ENCODE measurements around the gene SPATA31C1.
"Not testable (repeated sequence)": the region's sequence is repeated elsewhere in the genome, so short reads cannot be mapped to it uniquely, and the experiment has no call there.

Gene SPATA31C1

DNA sequence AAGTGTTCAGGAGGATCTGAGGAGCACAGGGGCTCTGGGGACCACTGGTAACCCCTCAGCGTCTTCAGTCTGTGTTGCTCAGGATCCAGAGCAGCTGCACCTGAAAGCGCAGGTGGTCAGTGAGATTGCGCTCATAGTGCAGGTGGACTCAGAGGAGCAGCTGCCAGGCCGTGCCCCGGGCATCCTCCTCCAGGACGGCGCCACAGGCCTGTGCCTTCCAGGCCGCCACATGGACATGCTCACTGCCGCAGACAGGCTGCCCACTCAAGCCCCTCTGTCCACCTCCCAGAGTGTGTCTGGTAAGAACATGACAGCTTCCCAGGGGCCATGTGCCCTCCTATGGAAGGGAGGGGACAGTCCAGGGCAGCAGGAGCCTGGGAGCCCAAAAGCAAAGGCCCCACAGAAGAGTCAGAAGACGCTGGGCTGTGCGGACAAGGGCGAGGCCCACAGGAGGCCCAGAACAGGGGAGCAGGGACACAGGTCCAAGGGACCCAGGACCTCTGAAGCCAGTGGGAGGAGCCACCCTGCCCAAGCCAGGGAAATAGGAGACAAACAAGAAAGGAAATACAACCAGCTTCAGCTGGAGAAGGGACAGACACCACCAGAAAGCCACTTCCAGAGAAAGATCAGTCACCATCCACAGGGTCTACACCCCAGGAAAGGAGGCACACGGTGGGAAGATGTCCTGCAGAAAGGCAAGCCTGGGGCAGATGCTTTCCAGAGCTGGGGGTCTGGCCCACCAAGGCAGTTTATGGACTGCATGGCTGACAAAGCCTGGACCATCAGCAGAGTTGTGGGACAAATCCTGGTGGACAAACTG is 29.9 kb upstream of the SPATA31C1 start:
- DNase-seq, result no peak

DNA sequence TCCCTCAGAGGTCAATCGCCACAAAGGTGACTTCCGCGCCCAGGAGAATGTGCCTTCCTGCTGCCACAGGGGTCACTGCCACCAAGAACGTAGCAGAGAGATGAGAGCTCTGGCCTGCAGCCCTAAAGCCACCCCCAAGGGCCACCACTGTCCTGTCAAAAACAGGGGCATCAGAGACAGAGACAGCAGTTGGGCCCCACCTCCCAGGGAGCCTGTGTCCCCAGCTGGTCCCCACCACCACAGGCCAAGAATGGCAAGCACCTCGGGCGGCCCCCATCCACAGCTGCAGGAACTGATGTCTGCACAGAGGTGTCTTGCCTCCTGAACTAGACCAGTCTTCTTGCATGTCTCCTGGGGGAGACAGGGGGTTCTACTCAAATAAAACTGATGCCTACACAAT is 29.3 kb upstream of the SPATA31C1 start:
- no peak for DNase-seq

- no peak for DNase-seq
Observed at GRCh38 chr9:87889065-87889881, 28.5 kb upstream of the SPATA31C1 start.

DNA sequence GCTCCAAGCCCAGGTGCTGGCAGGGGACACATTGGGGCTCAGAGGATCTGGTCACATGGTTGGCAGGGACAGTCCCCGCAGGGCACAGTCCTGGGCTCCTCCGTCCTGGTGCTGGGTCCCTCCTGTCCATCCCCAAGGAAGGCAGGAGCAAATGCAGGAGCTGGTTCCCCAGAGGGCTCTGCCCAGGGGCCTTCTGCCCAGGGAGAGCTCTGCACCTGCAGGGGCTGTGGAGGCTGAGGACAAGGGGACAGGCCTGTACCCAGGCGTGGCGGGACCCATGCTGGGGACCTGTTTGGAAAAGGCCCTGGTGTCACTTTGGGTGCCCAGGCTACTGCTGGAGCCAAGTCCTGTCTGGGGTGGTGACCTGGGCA is 27.9 kb upstream of the SPATA31C1 start:
- DNase-seq, result no peak

DNA sequence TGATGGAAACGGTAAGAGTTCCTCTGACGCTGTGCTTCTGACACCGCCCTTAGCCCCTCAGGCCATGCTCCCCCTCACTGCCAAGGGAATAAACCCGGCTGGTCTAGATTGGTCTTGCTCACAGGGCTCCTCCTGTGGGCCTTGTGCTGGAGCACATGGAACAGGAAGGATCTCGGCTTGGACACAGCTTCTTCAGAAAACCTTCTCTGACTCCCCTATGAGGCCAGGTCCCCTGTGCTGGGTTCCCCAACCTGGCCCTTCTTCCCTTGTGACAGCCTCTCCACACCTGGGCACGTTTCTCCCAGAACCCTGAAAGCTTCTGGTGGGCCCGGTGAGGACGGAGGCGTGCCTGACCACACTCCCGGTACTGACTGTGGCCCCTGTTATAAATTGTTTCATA is 26.9 kb upstream of the SPATA31C1 start:
- DNase-seq, result no peak

GRCh38 chr9:87891754-87892153 is 26.0 kb upstream of the SPATA31C1 start:
- no peak for DNase-seq

DNA sequence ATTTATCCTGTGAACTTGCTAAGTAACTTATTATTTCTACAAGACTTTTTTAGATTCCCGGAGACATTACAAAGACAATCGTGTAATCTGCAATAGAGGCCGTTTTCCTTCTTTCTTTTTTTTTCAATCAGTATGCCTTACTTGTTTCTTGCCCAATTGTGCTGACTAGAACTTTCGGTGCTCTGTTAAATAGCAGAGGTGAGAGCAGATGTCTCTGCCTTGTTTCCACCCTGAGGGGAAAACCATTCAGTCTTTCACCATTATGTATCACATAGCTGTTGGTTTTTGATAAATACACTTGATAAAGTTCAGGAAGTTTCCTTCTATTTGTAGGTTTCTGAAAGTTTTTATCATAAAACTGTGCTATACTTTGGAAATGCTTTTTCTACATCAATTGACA is 24.8 kb upstream of the SPATA31C1 start:
- no peak for DNase-seq

GRCh38 chr9:87894998-87895625 is 22.6 kb upstream of the SPATA31C1 start:
- no peak for DNase-seq

DNA sequence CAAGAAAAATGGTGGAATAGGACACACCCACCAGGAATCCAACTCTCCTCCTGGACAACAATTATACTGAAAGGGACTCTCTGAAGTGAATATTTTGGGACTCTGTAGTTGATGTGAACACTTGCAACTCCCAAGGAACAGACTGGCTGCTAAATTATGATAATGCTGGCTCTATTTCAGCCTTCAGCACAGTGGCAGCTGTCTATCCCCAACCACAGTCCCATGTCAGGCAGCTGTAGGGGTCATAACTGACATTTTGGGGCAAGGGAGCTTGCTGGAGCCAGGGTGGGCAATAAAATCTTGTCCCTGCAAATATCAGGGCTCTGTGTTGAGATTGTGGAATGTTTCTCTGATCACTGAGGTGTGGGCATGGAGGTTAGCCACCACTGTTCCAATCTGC is 20.9 kb upstream of the SPATA31C1 start:
- DNase-seq, result no peak

DNA sequence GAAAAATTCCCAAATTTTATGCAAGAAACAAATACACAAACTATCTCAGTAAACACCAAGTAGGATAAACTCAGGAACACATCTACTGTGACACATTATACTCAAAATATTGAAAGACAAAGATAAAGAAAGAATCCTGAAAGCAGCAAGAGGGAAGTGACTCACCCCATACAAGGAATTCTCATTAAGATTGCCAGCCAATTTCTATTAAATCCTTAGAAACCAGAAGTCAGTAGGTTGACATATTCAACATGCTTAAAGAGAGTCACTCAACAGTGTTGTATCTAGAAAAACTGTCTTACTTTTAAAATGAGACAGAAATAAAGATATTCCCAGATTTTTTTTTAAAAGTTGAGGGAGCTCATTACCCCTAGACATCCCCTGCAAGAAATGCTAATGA is 19.6 kb upstream of the SPATA31C1 start:
- no peak for DNase-seq

DNA sequence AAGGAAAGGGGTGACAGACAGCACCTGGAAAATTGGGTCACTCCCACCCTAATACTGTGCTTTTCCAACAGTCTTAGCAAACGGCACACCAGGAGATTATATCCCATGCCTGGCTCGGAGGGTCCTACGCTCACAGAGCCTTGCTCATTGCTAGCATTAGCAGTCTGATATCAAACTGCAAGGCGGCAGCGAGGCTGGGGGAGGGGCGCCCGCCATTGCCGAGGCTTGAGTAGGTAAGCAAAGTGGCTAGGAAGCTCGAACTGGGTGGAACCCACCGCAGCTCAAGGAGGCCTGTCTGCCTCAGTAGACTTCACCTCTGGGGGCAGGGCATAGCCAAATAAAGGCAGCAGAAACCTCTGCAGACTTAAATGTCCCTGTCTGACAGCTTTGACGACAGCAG is 15.4 kb upstream of the SPATA31C1 start:
- DNase-seq, result not testable (repeated sequence)

GRCh38 chr9:87909310-87910041 is 8.3 kb upstream of the SPATA31C1 start:
- DNase-seq, result no peak

DNA sequence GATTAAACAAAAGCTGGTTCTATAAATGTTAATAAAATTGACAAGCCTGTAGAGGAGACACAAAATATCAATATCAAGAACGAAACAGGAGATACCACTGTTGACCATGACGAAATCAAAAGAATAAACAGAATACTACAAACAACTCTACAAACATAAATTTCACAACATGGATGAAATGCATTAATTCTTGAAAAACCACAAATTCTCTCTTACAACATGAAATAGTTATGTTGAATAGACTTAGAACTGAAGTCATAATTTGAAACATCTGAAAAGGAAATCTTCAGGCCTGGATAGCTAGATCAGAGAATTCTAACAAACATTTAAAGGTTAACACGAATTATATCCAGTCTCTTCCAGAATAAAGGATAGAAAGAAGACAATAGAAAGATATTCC is 6.9 kb upstream of the SPATA31C1 start:
- DNase-seq, result no peak

- DNase-seq, result not testable (repeated sequence)
Observed at GRCh38 chr9:87919013-87919412, 1.3 kb downstream of the SPATA31C1 start.

DNA sequence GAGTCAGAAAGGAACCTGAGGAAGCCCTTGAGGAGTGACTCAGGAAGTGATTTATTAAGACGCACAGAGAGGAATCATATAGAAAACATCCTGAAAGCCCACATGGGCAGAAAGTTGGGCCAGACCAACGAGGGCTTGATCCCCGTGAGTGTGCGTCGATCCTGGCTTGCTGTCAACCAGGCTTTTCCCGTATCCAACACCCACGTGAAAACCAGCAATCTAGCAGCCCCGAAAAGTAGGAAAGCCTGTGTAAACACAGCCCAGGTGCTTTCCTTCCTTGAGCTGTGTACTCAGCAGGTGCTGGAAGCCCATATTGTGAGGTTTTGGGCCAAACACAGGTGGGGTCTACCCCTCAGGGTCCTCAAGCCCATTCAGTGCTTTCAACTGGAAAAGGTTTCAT is 3.8 kb downstream of the SPATA31C1 start:
- not testable (repeated sequence) for DNase-seq

- DNase-seq, result not testable (repeated sequence)
Observed at GRCh38 chr9:87923012-87923411, 5.2 kb downstream of the SPATA31C1 start.

DNA sequence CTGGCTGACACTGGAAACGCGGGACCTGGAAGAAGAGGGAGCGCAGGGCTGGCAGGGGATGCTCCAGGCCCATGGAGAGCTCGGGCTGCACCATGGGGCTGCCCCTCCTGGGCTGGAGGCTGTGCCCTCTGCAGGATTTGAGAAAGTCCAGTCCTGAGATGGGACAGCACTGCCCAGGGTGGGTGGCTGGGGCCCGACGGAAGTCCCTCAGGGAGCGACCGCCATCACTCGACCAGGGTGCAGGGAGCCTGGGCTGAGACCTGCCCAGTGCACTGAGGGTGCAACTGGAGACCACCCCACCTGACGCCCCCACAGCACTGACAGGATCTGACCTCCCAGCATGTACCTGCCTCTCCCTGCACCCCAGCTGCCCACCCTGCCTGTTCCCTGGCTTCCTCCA is 7.1 kb downstream of the SPATA31C1 start:
- not testable (repeated sequence) for DNase-seq

DNA sequence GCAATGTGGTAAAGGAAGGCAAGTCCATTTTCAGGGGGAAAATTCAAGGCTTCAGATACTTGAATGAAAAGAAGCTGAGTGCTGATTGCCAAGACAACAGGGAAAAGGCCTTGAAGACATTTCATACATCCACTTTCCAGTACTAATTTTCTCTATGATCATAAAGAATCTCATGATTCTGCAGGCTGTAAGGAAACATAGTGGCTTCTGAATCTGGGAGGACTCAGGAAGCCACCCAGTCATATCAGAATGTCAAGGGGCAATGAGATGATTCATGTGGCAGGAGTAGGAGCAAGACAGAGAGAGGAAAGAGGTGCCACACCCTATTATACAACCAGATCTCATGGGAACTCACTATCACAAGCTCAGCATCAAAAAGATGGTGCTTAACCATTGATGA is 11.4 kb downstream of the SPATA31C1 start:
- not testable (repeated sequence) for DNase-seq

DNA sequence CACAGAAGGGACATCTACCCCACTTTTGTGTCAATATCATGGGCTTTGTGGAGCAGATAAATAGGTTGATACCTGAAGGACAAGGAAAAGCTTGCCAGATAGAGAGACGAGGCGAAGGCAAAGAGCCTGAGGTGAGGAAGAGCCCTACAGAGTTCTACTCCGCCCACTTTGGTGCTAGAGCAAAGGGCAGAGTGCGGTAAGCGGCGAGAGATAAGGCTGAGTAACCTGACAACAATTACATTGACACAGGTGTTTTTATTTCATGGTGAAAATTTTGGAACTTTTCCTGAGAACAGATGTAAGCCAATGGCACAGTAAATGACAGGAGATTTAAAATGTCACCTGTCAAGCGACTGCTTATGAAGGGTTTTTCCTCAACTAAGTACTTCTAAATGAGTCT is 16.7 kb downstream of the SPATA31C1 start:
- not testable (repeated sequence) for DNase-seq

GRCh38 chr9:87937352-87937751 is 19.6 kb downstream of the SPATA31C1 start:
- not testable (repeated sequence) for DNase-seq

- not testable (repeated sequence) for DNase-seq
Observed at GRCh38 chr9:87937918-87938317, 20.2 kb downstream of the SPATA31C1 start.

DNA sequence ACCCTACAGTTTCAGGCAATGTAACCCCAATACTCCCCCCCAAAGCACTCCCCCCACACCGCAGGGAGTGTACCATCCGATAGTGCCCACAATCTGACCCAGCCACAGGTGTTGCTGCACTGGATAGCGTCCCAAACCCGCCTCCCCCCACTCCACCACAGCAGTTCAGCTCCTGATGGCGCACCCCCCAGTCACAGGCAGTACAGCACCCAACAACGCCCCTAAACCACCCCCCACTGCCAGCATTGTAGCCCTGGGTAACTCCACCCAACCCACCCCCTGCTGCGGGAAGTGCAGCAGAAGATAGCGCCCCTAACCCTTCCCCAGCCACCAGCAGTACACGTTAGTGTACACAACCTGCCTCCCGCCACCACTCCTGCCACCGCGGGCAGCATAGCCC is 20.6 kb downstream of the SPATA31C1 start:
- not testable (repeated sequence) for DNase-seq

DNA sequence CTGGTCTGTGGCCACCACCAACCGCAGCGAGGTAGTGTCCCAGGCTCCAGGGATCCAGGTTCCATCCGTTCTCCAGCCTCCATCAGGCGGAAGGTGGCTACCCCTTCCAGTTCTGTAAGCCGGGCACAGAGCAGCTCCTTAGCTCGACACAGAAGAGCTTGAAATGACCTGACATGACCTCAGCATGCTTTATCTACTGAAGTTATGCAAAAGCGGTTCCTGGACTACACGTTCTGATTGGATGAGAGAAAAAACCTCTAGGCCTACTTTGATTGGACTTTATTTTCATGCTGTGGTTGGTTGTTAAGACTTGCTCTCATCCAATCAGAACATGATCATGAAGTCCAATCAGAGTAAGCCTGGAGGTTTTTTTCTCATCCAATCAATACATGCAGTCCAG is 21.3 kb downstream of the SPATA31C1 start:
- not testable (repeated sequence) for DNase-seq
